H7 (cell line): ENCODE measurements around the gene HNRNPLL. TPM values are rescaled to one million over a fixed set of nuclear protein-coding genes. Genes with fewer than 3 reads are reported as not detected.
A peak's percentile ranks its signal among the peaks of the same experiment; 100 is the strongest.

Experiments
- DNase-seq: peaks from one replicate; pipeline ENCODE4 v3.0.0; 2012
- H3K27me3 ChIP-seq: 2 replicates; pipeline ENCODE4 v1.6.0; 2011; ENCODE audit warnings: mild to moderate bottlenecking, low read length; ENCODE audit not compliant: control insufficient read depth, insufficient read depth
- H3K36me3 ChIP-seq: replicated peaks from 2 replicates; pipeline ENCODE4 v1.5.1; 2011; ENCODE audit warnings: low read length; ENCODE audit not compliant: control insufficient read depth, insufficient read depth
- H3K4me3 ChIP-seq: 2 replicates; pipeline ENCODE4 v1.5.1; 2011; ENCODE audit warnings: low read depth, mild to moderate bottlenecking, control low read depth, low read length, moderate library complexity; ENCODE audit not compliant: insufficient read depth
- total RNA-seq: library from RNA; depleted of rRNA; stranded (reverse); fragments of >200 nt; shearing (Covaris generic); gene quantifications from 2 replicates; pipeline ENCODE4 v1.2.3, GENCODE V29; 2014

The HNRNPLL gene
- total RNA-seq, 1 experiment from 2014 or later: 72.1 TPM

DNA sequence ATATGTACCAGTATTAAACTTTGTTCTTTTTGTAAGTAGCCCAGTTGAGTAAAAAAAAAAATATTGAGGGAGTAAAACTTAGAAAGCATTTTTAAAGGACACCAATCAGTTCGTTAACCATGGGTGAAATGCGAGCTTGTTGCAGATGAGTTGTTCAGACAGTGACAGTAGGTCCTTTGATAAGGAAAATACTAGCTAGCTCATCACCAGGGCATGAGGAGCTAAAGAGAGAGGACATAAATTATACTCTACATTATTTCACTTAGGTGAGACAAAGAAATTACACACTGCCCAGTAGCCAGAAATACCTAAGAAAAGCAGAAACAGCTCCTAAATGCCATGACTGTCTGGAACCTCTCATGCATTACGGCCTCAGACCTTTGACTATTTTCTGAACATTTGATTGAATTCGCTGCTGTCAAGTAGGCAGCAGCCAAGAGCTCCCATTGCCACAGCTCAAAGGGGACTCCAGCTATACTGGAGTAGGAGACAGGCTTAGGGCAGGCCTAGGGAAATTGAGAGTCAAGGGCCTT is 2.6 kb upstream of the HNRNPLL start:
- Histone ChIP-seq H3K4me3 (no peak overlapping the region), H3K36me3 (no peaks in the 10 kb centered on the region)
- DNase-seq: no peak

DNA sequence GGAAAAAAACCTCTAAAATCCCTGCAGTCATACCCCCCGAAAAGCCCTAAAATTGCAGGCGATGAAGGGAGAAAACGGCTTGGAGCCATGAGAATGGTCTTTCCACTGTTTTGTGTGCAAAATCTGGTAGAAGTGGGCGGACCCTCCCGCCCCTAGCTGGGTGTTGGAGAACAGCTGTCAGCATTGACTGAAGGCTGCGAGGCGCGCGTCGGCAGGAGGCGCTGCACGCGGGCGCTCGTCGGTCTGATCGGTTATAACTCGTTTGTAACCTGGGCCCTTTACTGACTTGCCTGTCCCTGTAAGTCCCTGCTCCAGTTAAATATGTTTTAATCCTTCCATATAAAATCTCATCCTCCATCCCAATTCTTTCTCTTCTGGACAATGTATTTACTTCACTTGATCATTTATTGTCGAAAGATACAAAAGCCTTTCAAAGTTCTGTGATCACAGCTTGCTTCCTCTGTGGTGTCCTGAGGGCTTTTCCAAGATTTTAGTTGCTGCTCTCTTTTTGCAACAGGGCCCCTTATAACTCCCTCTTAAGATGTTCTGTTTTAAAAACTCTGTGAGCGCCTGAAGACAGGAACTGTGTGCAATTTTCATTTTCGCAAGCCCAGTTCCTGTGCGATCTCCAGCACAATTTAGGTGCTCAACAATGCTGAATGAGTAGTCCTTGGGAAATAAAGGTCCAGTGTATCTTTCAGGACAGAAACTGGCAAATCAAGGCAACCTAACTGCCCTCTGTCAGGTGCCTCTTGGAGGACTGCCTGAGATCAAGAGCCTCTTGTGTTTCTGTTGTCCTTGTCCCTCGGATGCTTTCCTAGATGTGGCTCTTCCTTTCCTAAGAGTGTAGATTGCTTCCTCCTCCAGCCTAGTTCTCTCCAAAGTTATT is 918 bp upstream of the HNRNPLL start:
- Histone ChIP-seq H3K27me3 (no peaks in the 10 kb centered on the region), H3K36me3 (no peaks in the 10 kb centered on the region), H3K4me3 (peak overlapping the region; percentile 89)
- peak; percentile 84 for DNase-seq

More for the DNA sequence above, 2.6 kb upstream of the HNRNPLL start:
- no peaks in the 10 kb centered on the region for H3K27me3 ChIP-seq

DNA sequence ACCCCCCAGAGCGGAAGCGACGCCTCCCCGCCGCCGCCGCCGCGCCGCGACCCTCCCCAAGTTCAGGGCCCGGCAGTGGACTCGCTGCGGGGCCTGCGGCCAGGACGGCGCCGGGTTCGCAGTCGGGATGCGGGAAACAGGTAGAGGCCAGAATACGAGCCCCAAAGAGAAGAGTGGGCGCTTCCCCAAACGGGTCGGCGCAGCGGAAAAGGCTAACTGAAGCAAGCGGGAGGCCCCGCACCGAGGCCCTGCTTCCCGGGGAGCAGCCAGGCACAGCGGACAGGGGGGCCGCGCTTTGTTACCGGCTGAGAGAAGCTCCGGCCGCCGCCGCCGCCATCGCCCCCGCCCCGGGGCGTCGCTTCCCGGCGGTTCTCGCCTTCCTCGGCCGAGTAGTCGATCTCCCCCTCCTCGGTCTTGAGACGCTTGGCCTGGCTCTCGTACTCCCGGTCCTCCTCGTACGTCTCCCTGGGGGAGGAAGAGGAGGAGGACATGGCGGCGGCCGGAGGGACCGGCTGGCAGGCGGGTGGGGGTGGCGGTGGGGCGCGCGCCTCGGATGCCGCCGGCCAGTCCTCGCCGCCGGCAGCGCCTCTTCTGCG is 494 bp downstream of the HNRNPLL start:
- H3K4me3 ChIP-seq: peak overlapping the region; percentile 89
- no peaks in the 10 kb centered on the region for H3K36me3 ChIP-seq
- DNase-seq: peak; percentile 69
- H3K27me3 ChIP-seq: no peaks in the 10 kb centered on the region

- no peaks in the 10 kb centered on the region for H3K27me3 ChIP-seq
- DNase-seq: peak; percentile 30
- H3K4me3 ChIP-seq: peak overlapping the region; percentile 89
- no peaks in the 10 kb centered on the region for H3K36me3 ChIP-seq
Observed at GRCh38 chr2:38601463-38602135, 1.1 kb downstream of the HNRNPLL start.

GRCh38 chr2:38600921-38601455 is 1.7 kb downstream of the HNRNPLL start:
- Histone ChIP-seq H3K36me3 (no peaks in the 10 kb centered on the region), H3K27me3 (no peaks in the 10 kb centered on the region), H3K4me3 (peak overlapping the region; percentile 89)
- DNase-seq: no peak

DNA sequence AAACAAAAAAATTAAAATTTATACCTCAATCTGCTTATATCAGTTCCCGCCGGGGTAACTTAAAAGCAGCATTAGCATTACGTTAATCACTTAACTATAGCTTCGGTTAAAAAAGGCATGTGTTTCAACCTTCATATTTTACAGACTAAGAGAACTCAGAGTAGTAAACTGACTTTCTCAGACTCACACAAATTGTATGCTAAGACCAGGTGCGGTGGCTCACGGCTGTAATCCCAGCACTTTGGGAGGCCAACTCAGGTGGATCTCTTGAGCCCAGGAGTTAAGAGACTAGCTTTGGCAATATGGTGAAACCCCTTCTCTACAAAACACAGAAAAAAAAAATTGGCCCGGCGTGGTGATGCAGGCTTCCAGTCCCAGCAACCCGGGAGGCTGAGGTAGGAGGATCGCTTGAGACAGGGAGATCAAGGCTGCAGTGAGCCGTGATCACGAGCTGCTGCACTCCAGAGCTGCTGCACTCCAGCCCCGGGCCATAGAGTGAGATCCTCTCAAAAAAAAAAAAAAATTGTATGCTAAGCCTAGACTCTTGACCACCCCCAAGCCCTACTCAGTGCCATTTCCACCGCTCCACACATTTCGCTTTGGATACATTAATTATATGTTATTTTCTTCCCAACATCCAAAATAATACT is 2.4 kb downstream of the HNRNPLL start:
- Histone ChIP-seq H3K4me3 (peak overlapping the region; percentile 89), H3K27me3 (no peaks in the 10 kb centered on the region), H3K36me3 (no peaks in the 10 kb centered on the region)
- peak; percentile 24 for DNase-seq

DNA sequence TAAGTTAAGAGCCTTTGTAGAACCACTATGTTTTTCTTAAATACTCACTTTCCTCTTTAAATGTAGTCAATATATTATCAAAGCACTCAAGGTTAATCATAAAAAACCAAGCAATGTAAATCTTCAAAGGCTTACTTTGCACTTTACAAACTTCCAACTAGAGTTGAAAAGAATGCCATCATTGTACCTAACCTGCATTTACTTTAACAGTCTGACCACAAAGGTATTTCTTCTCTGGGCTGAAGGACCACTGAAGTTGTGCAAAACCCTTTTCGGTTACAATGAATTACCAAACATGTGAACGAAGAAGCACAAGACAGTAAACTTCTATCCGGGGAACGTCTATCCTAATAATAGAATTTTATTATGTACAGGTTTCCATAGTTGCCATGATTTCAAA is 3.0 kb downstream of the HNRNPLL start:
- no peaks in the 10 kb centered on the region for H3K36me3 ChIP-seq
- H3K4me3 ChIP-seq: no peak overlapping the region; the same call in 1 of the 2 replicates
- no peaks in the 10 kb centered on the region for H3K27me3 ChIP-seq
- no peak for DNase-seq

DNA sequence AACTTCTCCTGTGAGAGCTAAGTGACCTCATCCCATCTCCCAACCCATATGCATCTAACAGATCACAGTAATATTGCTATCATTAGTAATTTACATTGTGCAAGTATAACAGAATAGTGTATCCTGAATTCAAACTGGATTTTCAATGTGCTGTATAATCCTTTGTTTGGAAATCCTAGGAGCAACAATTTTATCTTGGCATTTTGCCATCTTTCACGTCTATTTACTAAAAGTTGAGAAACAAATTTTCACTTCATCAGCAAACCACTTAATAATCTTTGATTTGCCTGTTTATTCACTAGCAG is 3.8 kb downstream of the HNRNPLL start:
- no peak overlapping the region for H3K4me3 ChIP-seq
- DNase-seq: peak; percentile 2

GRCh38 chr2:38598200-38598990 is 4.3 kb downstream of the HNRNPLL start:
- peak; percentile 15 for DNase-seq
- no peaks in the 10 kb centered on the region for H3K27me3 ChIP-seq
- H3K36me3 ChIP-seq: no peaks in the 10 kb centered on the region
- H3K4me3 ChIP-seq: no peak overlapping the region

More for the DNA sequence above, 3.8 kb downstream of the HNRNPLL start:
- H3K36me3 ChIP-seq: no peaks in the 10 kb centered on the region
- no peaks in the 10 kb centered on the region for H3K27me3 ChIP-seq

DNA sequence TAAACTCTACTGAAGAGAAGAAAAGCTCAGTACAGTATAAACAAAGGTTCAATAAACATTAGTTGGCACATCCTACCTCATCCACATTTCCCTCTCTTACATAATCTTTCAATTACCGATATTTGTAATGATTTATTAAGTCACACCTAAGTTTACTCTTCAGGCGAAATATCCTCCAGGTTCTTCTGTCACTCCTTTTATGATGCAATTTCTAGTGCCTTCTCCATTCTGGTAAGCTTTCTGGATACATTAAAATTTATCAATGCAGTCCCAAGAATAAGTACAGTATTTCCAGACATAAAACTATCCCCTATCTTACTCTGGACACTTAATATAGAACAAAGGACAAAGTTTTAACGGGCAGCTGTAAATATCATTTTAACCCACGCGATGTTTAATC is 5.6 kb downstream of the HNRNPLL start:
- H3K27me3 ChIP-seq: no peaks in the 10 kb centered on the region
- H3K4me3 ChIP-seq: no peak overlapping the region
- no peak for DNase-seq
- no peaks in the 10 kb centered on the region for H3K36me3 ChIP-seq

- Histone ChIP-seq H3K36me3 (no peaks in the 10 kb centered on the region), H3K4me3 (no peak overlapping the region), H3K27me3 (no peaks in the 10 kb centered on the region)
- no peak for DNase-seq
Observed at GRCh38 chr2:38596229-38596628, 6.5 kb downstream of the HNRNPLL start.

DNA sequence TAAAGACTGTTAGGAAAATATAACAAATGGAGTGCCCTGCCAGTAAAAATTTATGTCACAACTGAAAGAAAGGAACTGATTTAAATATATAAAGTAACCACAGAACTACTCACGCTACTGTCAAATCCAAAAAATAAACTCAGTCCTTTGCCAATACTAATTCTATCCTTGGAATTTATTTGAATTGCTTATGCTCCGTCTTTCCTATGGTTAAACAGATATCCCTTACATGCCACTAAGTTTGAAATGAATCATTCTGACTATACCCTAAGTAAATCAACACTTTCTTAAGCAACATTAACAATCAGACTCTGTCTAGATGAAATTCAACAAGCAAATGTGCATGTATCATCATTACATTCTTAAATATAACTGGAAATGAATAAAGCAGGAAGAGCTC is 9.8 kb downstream of the HNRNPLL start:
- DNase-seq: no peak
- no peak overlapping the region for H3K4me3 ChIP-seq
- no peaks in the 10 kb centered on the region for H3K27me3 ChIP-seq
- no peaks in the 10 kb centered on the region; the same call in 1 of the 2 replicates for H3K36me3 ChIP-seq

GRCh38 chr2:38591152-38591551 is 11.6 kb downstream of the HNRNPLL start:
- Histone ChIP-seq H3K27me3 (no peaks in the 10 kb centered on the region), H3K36me3 (no peaks in the 10 kb centered on the region; the same call in 1 of the 2 replicates), H3K4me3 (no peak overlapping the region)
- DNase-seq: no peak
